Prostate gland (tissue), 2 donors: ENCODE results near the gene FUT3.

ENCODE experiments used
- POLR2A ChIP-seq: fragments of 450-650 bp; IDR thresholded peaks from one replicate; pipeline ENCODE4 v1.6.1; 2016; ENCODE audit warnings: antibody characterized with exemption, mild to moderate bottlenecking
- POLR2AphosphoS5 ChIP-seq: sonication (generic); formaldehyde crosslinking; IDR thresholded peaks from one replicate; pipeline ENCODE4 v1.6.1; 2017; ENCODE audit warnings: antibody characterized with exemption
- TF ChIP-seq, protein P1 (sequence below), 4 experiments: fragments of 200-600 bp in 2 of 4; fragments of 450-650 bp in 2 of 4; sonication (generic) in 2 of 4; IDR thresholded peaks; 1 replicate in 3 of 4; 2 replicates in 1 of 4; pipeline ENCODE4 v1.5.1; 2016 to 2019; ENCODE audit warnings: antibody characterized with exemption in 4 of 4, mild to moderate bottlenecking in 2 of 4, moderate library complexity in 2 of 4

- TF ChIP-seq, protein P1, sequence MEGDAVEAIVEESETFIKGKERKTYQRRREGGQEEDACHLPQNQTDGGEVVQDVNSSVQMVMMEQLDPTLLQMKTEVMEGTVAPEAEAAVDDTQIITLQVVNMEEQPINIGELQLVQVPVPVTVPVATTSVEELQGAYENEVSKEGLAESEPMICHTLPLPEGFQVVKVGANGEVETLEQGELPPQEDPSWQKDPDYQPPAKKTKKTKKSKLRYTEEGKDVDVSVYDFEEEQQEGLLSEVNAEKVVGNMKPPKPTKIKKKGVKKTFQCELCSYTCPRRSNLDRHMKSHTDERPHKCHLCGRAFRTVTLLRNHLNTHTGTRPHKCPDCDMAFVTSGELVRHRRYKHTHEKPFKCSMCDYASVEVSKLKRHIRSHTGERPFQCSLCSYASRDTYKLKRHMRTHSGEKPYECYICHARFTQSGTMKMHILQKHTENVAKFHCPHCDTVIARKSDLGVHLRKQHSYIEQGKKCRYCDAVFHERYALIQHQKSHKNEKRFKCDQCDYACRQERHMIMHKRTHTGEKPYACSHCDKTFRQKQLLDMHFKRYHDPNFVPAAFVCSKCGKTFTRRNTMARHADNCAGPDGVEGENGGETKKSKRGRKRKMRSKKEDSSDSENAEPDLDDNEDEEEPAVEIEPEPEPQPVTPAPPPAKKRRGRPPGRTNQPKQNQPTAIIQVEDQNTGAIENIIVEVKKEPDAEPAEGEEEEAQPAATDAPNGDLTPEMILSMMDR (IDR thresholded peaks at IDR 0.05): no peak
- TF ChIP-seq POLR2AphosphoS5 (no peak), POLR2A (no peak)
These were observed 12.9 kb upstream of the FUT3 start for GRCh38 chr19:5864013-5864720.
